Erythroblast (primary cell): Measurements from ENCODE around the gene OR52H1.
"Not testable (repeated sequence)": the region's sequence is repeated elsewhere in the genome, so short reads cannot be mapped to it uniquely, and the experiment has no call there.

Source experiments
- DNase-seq, 2 experiments: peaks; one replicate each; lab custom pipeline; 2025; lab: John Stamatoyannopoulos, UW
- GATA1 ChIP-seq: IDR thresholded peaks from 2 replicates; pipeline ENCODE4 v1.6.1; 2011; ENCODE audit warnings: low read depth, mild to moderate bottlenecking, control low read depth, low read length, moderate library complexity
- POLR2A ChIP-seq: IDR thresholded peaks from 2 replicates; pipeline ENCODE4 v1.6.1; 2011; ENCODE audit warnings: mild to moderate bottlenecking, low read length

Gene OR52H1

GRCh38 chr11:5548440-5548839 is at the start of gene OR52H1:
Gene OR52H1 (minus strand): TSS chr11:5548540. CDS start chr11:5545505, 3,035 bp downstream.
- no peak for DNase-seq
- TF ChIP-seq POLR2A (no peak), GATA1 (no peak)

DNA sequence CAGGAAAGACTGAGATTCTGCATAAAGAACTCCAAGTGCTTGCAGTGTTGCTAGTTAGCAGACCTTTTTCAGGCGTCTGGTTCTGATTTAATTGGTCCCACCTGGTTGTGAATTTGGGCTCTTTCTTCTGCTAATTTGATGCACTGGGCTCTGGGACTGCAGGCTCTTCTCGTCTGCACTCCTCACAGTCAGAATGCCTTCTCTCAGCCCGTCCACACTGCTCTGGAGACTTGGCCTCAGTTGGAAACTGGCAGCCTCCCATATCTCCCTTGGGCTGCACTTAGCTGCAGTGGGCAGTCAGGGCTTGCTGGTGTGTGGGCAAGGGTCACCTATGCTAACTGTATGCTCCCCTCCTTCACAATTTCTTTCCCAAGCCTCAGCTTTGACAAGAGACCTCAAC is 49.6 kb upstream of the OR52H1 start:
- no peak for DNase-seq
- no peak for TF ChIP-seq POLR2A
- TF ChIP-seq GATA1 = no peak

GRCh38 chr11:5596607-5597201 is 48.4 kb upstream of the OR52H1 start, which contains the start of gene TRIM6:
Gene TRIM6 (plus strand): TSS chr11:5596637. CDS start chr11:5596898, 261 bp downstream.
- TF ChIP-seq GATA1 (no peak), POLR2A (no peak)

GRCh38 chr11:5593146-5593545 is 44.8 kb upstream of the OR52H1 start:
- no peak for TF ChIP-seq POLR2A
- TF ChIP-seq GATA1 = no peak

More at GRCh38 chr11:5596607-5597201, 48.4 kb upstream of the OR52H1 start, which contains the start of gene TRIM6:
- DNase-seq = peak; percentile 69 to 85

DNA sequence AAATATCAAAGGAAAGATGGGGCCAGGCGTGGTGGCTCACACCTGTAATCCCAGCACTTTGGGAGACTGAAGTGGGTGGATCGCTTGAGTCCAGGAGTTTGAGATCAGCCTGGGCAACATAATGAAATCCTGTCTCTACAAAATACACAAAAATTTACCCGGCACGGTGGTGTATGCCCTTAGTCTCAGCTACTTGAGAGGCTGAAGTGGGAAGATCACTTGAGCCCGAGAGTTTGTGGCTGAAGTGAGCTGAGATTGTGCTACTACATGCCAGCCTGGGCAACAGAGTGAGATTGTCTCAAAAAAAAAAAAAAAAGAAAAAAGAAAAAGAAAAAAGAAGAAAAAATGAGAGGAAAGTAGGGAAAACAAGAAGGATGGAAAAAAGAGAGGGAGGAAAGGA is 44.3 kb upstream of the OR52H1 start:
- no peak for DNase-seq
- no peak for TF ChIP-seq GATA1
- TF ChIP-seq POLR2A = no peak

More at GRCh38 chr11:5593146-5593545, 44.8 kb upstream of the OR52H1 start:
- DNase-seq = no peak

- no peak for TF ChIP-seq POLR2A
- no peak for TF ChIP-seq GATA1
- peak; percentile 3 to 11 for DNase-seq
Observed at GRCh38 chr11:5591613-5592012, 43.3 kb upstream of the OR52H1 start.

GRCh38 chr11:5589906-5590305 is 41.6 kb upstream of the OR52H1 start:
- not testable (repeated sequence) for DNase-seq

DNA sequence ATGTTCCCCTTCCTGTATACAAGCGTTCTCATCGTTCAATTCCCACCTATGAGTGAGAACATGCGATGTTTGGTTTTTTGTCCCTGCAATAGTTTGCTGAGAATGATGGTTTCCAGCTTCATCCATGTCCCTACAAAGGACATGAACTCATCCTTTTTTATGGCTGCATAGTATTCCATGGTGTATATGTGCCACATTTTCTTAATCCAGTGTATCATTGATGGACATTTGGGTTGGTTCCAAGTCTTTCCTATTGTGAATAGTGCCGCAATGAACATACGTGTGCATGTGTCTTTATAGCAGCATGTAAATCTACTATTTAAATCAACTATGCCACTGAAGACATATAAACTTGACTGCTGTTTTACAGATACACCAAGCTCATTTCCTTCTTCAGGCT is 36.1 kb upstream of the OR52H1 start:
- not testable (repeated sequence) for DNase-seq

- DNase-seq = peak; percentile 8 to 23
- no peak for TF ChIP-seq GATA1
- no peak for TF ChIP-seq POLR2A
Observed at GRCh38 chr11:5581014-5581413, 32.7 kb upstream of the OR52H1 start.

- DNase-seq = peak in 1 of 2 experiments; percentile 17
- no peak for TF ChIP-seq POLR2A
- TF ChIP-seq GATA1 = no peak
Observed at GRCh38 chr11:5580577-5580976, 32.2 kb upstream of the OR52H1 start, which contains the start of gene OR52B6. Gene OR52B6 (plus strand): TSS chr11:5580877. CDS start chr11:5580877, 0 bp downstream.

GRCh38 chr11:5577101-5577500 is 28.8 kb upstream of the OR52H1 start:
- no peak for DNase-seq
- no peak for TF ChIP-seq POLR2A
- TF ChIP-seq GATA1 = no peak

- DNase-seq = no peak
Observed at GRCh38 chr11:5575152-5575551, 26.8 kb upstream of the OR52H1 start.

DNA sequence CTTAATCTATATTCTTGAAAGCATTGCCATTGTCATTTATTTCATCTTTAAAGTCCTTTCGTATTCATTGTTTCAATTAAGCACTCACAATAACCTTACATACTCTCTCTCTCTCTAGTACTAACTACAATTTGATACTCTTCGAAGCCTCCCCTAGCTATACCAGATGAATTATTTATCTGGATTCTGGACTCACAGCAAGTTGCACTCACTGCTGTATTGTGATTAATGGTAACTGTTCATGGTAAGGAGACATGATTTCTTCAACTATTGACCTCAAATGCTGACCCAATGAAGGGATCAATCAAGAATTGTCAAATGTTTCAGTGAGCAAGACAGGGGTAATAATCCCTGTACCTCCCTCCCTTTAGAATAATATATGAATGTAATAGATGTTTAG is 26.3 kb upstream of the OR52H1 start:
- DNase-seq = no peak
- no peak for TF ChIP-seq GATA1

More at GRCh38 chr11:5575152-5575551, 26.8 kb upstream of the OR52H1 start:
- TF ChIP-seq GATA1 = no peak
- no peak for TF ChIP-seq POLR2A

DNA sequence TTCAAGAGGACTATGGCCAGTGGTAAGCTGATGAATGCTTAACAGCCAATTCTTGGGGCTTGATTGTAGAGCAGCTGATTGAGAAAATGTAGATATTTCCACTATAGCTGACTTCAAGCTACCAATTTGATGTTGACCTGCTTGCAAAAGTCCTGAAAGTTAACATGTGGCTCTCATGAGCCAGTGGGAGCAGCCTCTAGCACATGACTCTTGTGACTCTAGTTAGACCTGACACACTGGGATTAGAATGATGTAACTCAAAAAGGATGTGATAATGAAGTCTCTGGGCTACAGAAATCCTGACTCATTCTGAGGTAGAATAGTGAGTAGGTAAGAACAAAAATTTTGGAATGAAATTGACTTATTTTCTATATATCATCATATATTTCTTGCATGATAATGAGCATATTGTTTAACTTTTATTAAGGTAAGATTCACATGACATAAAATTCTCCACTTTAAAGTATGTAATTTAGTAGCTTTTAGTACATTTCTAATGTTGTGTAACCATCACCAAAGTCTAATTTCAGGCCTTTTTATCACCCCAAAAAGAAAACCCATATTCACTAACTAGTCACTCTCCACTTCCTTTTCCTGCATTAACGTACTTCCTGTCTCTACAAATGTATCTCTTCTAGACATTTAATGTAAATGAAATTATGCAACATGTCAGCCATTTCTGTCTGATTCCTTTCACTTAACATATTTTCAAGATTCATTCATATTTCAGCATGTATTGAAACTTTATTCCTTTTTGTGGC is 16.1 kb upstream of the OR52H1 start:
- TF ChIP-seq POLR2A (no peak), GATA1 (no peak)
- DNase-seq = peak in 1 of 2 experiments; percentile 29

- TF ChIP-seq GATA1 (no peak), POLR2A (no peak)
- DNase-seq = no peak
Observed at GRCh38 chr11:5557751-5558150, 9.4 kb upstream of the OR52H1 start.
